ENCODE results near the gene TRIM14.
"Not testable (repeated sequence)": the region's sequence is repeated elsewhere in the genome, so short reads cannot be mapped to it uniquely, and the experiment has no call there.

The TRIM14 gene

GRCh38 chr9:98084396-98084795 is 34.6 kb downstream of the TRIM14 start:
- FAIRE-seq = no peak

GRCh38 chr9:98083566-98084183 is 35.3 kb downstream of the TRIM14 start:
- DNase-seq (ENCODE audit: insufficient read length, low spot score) = no peak
- FAIRE-seq = no peak

More at GRCh38 chr9:98084396-98084795, 34.6 kb downstream of the TRIM14 start:
- no peak for DNase-seq (ENCODE audit: insufficient read length, low spot score)

DNA sequence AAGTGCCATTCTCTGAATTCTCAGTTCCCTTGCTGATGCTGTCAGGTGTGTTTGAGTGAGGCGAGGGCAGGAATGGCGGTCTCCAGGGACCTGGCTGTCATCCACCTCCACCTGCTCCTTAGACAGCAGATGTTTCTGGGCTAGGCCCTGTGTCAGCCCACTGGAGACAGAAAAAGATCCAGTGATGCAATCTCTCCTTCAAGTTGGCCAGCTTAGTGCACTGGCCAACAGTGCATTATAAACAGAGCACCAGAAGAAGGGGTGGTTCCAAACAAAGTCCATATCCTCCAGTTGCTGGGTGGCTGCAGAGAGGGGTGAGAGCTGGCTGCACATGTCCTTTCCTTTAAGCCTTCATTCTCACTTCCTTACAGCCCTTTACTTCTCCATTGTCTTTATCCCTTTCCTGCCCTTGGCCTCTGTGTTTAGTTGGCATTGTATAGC is 35.9 kb downstream of the TRIM14 start:
- DNase-seq (ENCODE audit: insufficient read length, low spot score) = no peak
- no peak for FAIRE-seq

DNA sequence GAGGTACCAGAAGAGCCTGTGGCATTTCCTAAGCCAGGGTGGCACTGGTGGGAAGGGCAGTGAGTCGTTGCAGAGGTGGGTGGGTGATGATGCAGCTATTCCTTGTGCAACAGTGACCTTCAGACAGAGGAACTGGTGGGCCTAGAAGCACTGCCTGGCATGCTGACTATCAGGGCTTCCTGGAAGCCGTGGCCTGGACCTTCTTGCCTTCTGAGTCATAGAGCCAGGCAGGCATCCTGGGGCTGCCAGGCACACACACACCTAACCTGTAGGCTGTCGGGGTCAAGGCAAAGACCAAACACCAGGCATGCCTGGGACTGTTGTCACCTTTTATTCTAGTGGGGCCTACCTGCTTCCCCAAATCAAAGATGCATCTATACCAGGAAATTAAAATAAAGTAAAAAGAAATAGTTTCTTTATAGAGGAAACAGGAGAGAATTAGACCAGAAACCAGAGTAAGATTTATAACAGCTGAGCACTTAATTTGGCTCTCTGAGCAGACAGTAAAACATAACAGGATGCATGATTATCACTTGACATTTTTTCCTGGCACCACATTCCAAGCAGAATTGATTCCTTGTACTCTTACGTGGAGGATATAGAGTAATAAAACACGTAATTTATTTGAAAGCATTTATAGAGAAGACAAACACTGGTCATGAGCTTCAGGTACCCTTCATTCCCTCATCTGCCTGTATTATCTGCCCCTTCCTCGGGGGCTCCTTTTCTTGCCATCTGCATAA is 37.4 kb downstream of the TRIM14 start:
- DNase-seq (ENCODE audit: insufficient read length, low spot score) = no peak

GRCh38 chr9:98080780-98081179 is 38.2 kb downstream of the TRIM14 start:
- no peak for DNase-seq (ENCODE audit: insufficient read length, low spot score)
- no peak for FAIRE-seq

More for the DNA sequence above, 37.4 kb downstream of the TRIM14 start:
- no peak for FAIRE-seq

GRCh38 chr9:98080326-98080725 is 38.7 kb downstream of the TRIM14 start:
- no peak for DNase-seq (ENCODE audit: insufficient read length, low spot score)

DNA sequence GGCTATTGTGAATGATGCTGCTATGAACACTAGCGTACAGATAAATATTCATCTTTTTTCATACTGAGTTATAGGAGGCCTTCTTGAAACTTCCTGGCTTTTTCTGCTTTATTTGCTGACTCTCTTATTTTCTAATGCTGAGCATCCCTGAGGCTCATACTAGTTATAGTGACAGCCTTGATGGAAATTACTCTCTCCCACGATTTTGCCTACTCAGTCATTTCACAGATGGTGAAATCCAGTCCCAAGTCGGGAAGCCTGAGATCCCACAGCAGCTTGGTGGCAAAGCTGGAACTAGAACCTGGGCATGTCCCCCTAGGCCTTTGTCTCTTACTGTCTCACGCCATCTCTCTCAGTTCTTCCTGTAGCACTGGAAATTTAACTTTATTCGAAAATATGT is 40.1 kb downstream of the TRIM14 start:
- DNase-seq (ENCODE audit: insufficient read length, low spot score) = no peak

More at GRCh38 chr9:98080326-98080725, 38.7 kb downstream of the TRIM14 start:
- FAIRE-seq = no peak

DNA sequence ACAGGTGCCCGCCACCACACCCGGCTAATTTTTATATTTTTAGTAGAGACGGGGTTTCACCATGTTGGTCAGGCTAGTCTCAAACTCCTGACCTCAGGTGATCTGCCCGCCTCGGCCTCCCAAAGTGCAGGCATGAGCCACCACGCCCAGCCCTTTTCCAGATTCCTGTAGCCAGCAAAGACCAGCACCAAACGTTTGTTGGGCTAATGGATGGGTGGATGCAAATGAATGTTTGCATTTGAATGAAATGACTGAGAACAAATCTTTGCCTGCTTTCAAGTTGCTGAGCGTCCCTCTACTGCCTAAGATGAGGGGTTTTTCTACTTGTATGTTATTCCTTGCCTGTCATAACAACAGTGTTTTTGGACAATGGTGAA is 42.5 kb downstream of the TRIM14 start:
- DNase-seq (ENCODE audit: insufficient read length, low spot score); FAIRE-seq: not testable (repeated sequence)

More for the DNA sequence above, 40.1 kb downstream of the TRIM14 start:
- no peak for FAIRE-seq

DNA sequence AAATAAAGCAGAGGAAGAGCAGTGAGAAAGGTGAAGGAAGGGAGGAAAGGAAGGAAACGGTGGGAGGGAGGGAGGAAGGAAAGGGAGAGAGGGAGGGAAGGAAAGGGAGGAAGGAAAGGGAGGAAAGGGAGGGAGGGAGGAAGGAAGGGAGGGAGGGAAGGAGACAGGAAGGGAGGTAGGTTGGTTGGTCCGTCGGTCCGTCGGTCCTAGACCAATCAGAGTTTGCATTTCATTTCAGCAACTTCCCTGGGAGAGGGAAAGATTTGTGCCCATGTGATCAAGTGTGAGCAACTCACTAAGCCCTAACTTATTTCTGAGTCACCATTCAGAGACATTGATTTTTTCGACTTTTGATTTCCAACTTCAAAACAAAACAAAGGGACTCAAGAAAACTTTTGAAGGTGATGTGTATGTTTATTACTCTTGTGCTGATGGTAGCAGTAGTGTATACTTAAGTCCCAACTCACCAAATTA is 43.7 kb downstream of the TRIM14 start:
- DNase-seq (ENCODE audit: insufficient read length, low spot score) = no peak
- no peak for FAIRE-seq

DNA sequence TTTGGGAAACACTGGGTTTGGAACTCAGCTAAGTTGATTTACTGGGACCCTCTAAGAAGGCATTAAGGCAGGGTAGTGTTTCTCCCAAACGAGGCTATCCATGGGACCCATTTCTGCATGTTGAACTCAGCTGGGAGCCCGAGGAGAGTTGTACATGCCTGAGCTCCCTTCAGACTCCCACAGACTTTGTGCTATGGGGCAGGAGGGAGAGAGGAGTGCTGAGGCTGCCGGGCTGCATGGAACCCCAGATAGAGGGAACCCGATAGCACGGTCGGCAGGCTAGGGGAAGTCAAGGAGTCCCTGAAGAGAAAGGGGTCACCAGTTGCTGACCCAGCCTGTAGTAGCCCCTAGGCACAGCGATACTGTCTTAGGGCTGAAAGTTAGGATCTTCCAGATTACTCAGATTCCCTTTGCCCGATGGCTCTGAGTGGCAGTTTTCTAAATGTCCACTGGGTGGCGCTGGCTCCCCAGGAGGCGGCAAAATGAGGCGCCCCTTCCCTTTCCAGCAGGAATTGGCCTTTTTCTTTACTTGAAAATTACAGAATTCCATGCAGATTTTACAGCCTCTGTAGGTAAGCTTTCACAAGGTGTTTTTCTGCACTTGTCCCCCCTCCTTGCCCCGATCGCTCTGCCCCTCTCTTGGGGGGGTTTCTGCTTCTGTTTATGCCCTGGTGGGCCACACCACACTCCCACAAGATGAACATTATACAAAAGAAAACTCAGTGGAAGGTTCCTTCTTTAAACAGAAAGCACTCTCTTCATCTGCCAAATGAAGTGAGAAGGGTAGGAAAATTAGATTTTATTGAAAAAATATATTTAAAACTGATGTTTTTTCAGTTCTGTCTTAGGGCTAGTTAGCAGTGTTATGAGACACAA is 44.7 kb downstream of the TRIM14 start:
- DNase-seq (ENCODE audit: insufficient read length, low spot score) (peak; percentile 61), FAIRE-seq (no peak)

- FAIRE-seq (no peak), DNase-seq (ENCODE audit: insufficient read length, low spot score) (no peak)
These were observed 47.3 kb downstream of the TRIM14 start for GRCh38 chr9:98071737-98072136.

DNA sequence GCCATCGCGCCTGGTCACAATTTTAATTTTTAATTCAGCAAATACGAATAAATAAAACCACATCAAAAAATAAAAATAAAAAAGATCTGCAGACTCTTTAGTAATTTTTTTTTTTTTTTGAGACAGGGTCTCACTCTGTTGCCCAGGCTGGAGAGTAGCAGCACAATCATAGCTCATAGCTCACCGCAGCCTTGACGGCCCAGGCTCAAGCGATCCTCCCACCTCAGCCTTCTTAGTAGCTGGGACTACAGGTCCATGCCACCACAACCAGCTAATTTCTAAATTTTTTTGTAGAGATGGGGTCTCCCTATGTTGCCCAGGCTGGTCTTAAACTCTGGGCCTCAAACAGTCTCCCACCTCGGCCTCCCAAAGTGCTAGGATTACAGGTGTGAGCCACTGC is 48.3 kb downstream of the TRIM14 start:
- DNase-seq (ENCODE audit: insufficient read length, low spot score) = no peak
- FAIRE-seq = no peak

- no peak for FAIRE-seq
- DNase-seq (ENCODE audit: insufficient read length, low spot score) = no peak
These were observed 49.5 kb downstream of the TRIM14 start for GRCh38 chr9:98069551-98069950.

GRCh38 chr9:98067184-98067583 is 51.8 kb downstream of the TRIM14 start:
- DNase-seq (ENCODE audit: insufficient read length, low spot score) = no peak
- no peak for FAIRE-seq

DNA sequence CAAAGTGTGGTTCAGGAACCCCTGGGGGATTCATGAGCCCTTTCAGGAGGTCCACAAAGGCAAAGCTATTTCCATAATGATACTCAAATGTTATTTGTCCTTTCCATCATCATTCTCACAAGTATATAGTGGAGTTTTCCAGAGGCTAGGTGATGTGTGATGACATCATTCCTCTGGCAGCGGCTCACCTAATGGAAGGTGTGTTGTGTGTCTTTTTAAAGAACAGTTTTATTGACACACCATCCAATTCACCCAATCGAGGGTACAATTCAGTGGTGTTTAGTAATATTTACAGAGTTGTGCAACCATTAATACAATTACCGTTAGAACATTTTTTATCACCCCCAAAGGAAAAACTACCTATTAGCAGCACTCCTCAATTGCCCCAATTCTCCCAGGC is 52.8 kb downstream of the TRIM14 start:
- DNase-seq (ENCODE audit: insufficient read length, low spot score) = no peak
- no peak for FAIRE-seq

- DNase-seq (ENCODE audit: insufficient read length, low spot score) = no peak
- FAIRE-seq = no peak
These were observed 54.2 kb downstream of the TRIM14 start for GRCh38 chr9:98064623-98065392.

- DNase-seq (ENCODE audit: insufficient read length, low spot score) = no peak
- FAIRE-seq = no peak
These were observed 56.9 kb downstream of the TRIM14 start for GRCh38 chr9:98062161-98062560.

- DNase-seq (ENCODE audit: insufficient read length, low spot score) (no peak), FAIRE-seq (no peak)
These were observed 61.8 kb downstream of the TRIM14 start for GRCh38 chr9:98057138-98057799.

DNA sequence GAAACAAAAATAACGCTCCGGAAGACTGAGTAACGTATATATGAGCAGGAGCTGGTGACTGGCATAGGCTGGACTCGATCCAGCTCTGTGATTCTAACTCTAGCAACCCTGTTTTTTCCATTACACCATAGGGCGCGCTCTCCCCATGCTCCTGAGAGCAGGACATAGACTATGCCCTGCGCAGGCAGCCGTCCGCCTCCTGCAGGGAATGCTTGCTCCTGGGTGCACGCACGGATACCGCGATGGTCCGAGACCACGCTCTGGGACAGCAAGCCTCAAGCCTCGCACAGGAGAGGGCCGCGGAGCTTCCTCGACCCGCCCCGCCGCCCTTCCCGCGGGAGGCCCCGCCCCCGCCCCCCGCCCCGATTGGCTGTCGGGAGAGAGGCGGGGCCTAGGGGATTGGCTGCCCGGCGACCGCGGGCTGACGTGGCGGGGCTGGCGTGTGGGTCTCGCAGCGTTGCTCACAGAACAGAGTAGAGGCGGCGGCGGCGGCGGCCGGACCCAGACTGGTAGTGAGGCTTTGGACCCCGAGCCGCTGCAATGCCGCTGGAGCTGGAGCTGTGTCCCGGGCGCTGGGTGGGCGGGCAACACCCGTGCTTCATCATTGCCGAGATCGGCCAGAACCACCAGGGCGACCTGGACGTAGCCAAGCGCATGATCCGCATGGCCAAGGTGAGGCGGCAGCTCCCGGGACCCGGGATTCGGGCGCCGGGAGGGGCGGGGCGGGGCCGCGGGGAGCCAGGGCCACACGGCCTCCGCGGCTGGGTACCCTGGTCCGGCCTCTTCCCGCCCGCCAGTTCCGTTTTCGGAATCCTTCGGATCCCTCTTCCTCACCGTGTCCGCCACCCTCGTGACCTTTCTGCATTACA is 62.5 kb downstream of the TRIM14 start, which contains the start of gene NANS:
NANS (plus strand) TSS at position 464 of the 869 bp plus-strand sequence; CDS start at position 541, 77 bp downstream.
- peak; percentile 9 for FAIRE-seq
- peak; percentile 90 for DNase-seq (ENCODE audit: insufficient read length, low spot score)
